ENCODE data around the gene FAM193A.

GRCh38 chr4:2621419-2621818 lies 85.0 kb downstream of the FAM193A start:
- TF ChIP-seq CTCF (IDR thresholded peaks at IDR 0.05) (no peak), ZFX (IDR thresholded peaks at IDR 0.05; ENCODE audit: borderline replicate concordance) (no peak)
